Neural progenitor cell (in vitro differentiated cells): ENCODE data around the gene NFATC1.

ENCODE experiments used
- EZH2 ChIP-seq: fragments of 200-600 bp; sonication (generic); IDR thresholded peaks from 2 replicates; pipeline ENCODE4 v1.6.1; 2017; ENCODE audit warnings: antibody characterized with exemption, mild to moderate bottlenecking, moderate library complexity
- EZH2phosphoT487 ChIP-seq: fragments of 200-600 bp; sonication (generic); IDR thresholded peaks from 2 replicates; pipeline ENCODE4 v1.6.1; 2017; ENCODE audit warnings: antibody characterized with exemption
- TF ChIP-seq, protein P1 (sequence below): fragments of 200-600 bp; sonication (generic); IDR thresholded peaks from 2 replicates; pipeline ENCODE4 v1.5.1; 2017; ENCODE audit warnings: antibody characterized with exemption, mild to moderate bottlenecking

DNA sequence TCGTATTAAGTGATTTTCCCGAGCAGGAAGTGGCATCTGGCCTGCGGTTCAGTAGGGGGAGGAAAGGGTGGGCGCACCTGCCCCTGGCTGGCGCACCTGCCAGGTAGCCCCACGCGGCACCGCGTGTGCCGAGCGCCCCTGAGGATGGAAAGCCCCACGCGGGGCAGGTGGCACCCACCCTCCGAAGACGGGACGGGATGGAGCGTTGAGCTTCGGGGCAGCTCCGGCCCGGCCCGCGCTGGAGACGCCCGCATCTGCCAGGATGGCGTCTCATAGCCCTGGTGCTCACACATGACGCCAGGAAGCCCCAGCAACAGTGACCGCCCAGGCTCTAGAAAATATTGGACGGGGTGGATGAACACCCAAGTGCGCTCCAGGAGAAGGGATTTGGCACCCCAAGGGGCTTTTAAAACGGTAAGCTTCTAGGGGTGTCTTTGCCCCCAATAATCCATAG, 2.5 kb upstream of the NFATC1 start:
- TF ChIP-seq, protein P1, sequence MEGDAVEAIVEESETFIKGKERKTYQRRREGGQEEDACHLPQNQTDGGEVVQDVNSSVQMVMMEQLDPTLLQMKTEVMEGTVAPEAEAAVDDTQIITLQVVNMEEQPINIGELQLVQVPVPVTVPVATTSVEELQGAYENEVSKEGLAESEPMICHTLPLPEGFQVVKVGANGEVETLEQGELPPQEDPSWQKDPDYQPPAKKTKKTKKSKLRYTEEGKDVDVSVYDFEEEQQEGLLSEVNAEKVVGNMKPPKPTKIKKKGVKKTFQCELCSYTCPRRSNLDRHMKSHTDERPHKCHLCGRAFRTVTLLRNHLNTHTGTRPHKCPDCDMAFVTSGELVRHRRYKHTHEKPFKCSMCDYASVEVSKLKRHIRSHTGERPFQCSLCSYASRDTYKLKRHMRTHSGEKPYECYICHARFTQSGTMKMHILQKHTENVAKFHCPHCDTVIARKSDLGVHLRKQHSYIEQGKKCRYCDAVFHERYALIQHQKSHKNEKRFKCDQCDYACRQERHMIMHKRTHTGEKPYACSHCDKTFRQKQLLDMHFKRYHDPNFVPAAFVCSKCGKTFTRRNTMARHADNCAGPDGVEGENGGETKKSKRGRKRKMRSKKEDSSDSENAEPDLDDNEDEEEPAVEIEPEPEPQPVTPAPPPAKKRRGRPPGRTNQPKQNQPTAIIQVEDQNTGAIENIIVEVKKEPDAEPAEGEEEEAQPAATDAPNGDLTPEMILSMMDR, result no peak
- TF ChIP-seq EZH2phosphoT487, result peak; percentile 56
- peak; percentile 92 for TF ChIP-seq EZH2
